IPS-18a (cell line): ENCODE results near the gene NUP153.

Experiments
- H3K27ac ChIP-seq: one replicate; pipeline ENCODE4 v1.5.1; 2013; ENCODE audit warnings: low read length
- H3K27me3 ChIP-seq: one replicate; pipeline ENCODE4 v1.6.1; 2013; ENCODE audit warnings: mild to moderate bottlenecking, low read length; ENCODE audit not compliant: control insufficient read depth, insufficient read depth
- H3K36me3 ChIP-seq: one replicate; pipeline ENCODE4 v1.6.1; 2013; ENCODE audit warnings: low read depth, low read length; ENCODE audit not compliant: control insufficient read depth
- H3K4me1 ChIP-seq: one replicate; pipeline ENCODE4 v1.6.1; 2013; ENCODE audit warnings: low read depth, low read length; ENCODE audit not compliant: control insufficient read depth
- H3K4me3 ChIP-seq: one replicate; pipeline ENCODE4 v1.5.1; 2013; ENCODE audit warnings: low read length
- H3K9ac ChIP-seq: one replicate; pipeline ENCODE4 v1.6.1; 2013; ENCODE audit warnings: mild to moderate bottlenecking, low read length, moderate library complexity
- H3K9me3 ChIP-seq: one replicate; pipeline ENCODE4 v1.6.1; 2013; ENCODE audit warnings: low read depth, low read length; ENCODE audit not compliant: control insufficient read depth

The NUP153 gene

DNA sequence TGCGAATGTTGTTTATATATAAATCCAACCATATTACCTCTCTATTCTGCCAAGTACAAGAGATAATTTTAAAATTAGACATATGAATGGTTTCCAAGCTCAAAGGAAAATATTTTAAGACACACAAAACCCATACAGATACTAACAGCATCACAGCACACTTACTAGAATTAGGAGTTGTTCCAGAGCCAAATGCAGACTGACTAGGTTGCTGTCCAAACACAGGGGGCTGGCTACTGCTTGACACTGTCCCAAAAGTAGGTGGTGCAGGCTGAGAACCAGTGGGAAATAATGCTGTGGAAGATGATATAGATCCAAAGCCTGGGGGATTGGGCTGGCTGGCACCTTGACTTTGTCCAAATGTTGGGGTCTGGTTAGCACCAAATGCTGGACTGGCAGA is 82.3 kb downstream of the NUP153 start:
- H3K9ac ChIP-seq: no peak overlapping the region
- no peak overlapping the region for H3K27ac ChIP-seq
- H3K4me3 ChIP-seq: no peak overlapping the region
- H3K27me3 ChIP-seq: no peaks in the 10 kb centered on the region
- no peaks in the 10 kb centered on the region for H3K9me3 ChIP-seq
- H3K4me1 ChIP-seq: no peaks in the 10 kb centered on the region
- peaks cover 77% of the 10 kb centered on the region for H3K36me3 ChIP-seq

- Histone ChIP-seq H3K9me3 (no peaks in the 10 kb centered on the region), H3K27me3 (no peaks in the 10 kb centered on the region), H3K9ac (no peak overlapping the region), H3K27ac (no peak overlapping the region), H3K4me3 (no peak overlapping the region), H3K36me3 (peaks cover 67% of the 10 kb centered on the region), H3K4me1 (no peaks in the 10 kb centered on the region)
These were observed 84.6 kb downstream of the NUP153 start for GRCh38 chr6:17622144-17622543.

- H3K4me1 ChIP-seq: no peaks in the 10 kb centered on the region
- H3K27ac ChIP-seq: no peak overlapping the region
These were observed 85.7 kb downstream of the NUP153 start for GRCh38 chr6:17621003-17621402.

GRCh38 chr6:17615794-17616193 is 90.9 kb downstream of the NUP153 start:
- Histone ChIP-seq H3K9ac (no peak overlapping the region), H3K27ac (no peak overlapping the region), H3K4me3 (no peak overlapping the region), H3K4me1 (no peaks in the 10 kb centered on the region), H3K27me3 (no peaks in the 10 kb centered on the region), H3K9me3 (no peaks in the 10 kb centered on the region), H3K36me3 (peaks cover 49% of the 10 kb centered on the region)

More at GRCh38 chr6:17621003-17621402, 85.7 kb downstream of the NUP153 start:
- H3K36me3 ChIP-seq: peaks cover 67% of the 10 kb centered on the region
- no peaks in the 10 kb centered on the region for H3K27me3 ChIP-seq
- no peaks in the 10 kb centered on the region for H3K9me3 ChIP-seq
- H3K4me3 ChIP-seq: no peak overlapping the region
- H3K9ac ChIP-seq: no peak overlapping the region

- Histone ChIP-seq H3K9me3 (no peaks in the 10 kb centered on the region), H3K4me1 (no peaks in the 10 kb centered on the region), H3K27me3 (no peaks in the 10 kb centered on the region), H3K4me3 (no peak overlapping the region), H3K27ac (no peak overlapping the region), H3K9ac (no peak overlapping the region), H3K36me3 (peaks cover 41% of the 10 kb centered on the region)
These were observed 94.7 kb downstream of the NUP153 start for GRCh38 chr6:17612048-17612447.

DNA sequence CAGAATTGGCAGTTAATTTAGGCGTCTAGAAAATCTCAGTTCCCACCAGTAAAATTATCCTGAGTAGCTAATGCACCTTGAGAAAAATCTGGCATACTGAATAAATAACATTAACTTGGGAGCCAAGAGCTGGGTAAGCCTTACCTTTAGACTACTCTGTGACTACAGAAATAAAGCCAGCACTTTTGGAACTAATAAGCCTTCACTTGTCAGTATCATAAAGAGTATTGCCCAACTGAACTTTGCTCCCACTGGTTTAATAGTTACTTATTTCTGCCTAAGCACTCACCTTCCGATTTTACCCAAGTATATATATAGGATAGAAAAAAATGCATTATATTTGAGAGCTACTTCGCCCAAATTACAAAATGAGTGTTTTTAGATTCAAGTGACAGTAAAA is 95.9 kb downstream of the NUP153 start:
- H3K27me3 ChIP-seq: no peaks in the 10 kb centered on the region
- no peaks in the 10 kb centered on the region for H3K4me1 ChIP-seq
- no peak overlapping the region for H3K27ac ChIP-seq
- no peak overlapping the region for H3K9ac ChIP-seq
- H3K36me3 ChIP-seq: peaks cover 29% of the 10 kb centered on the region
- H3K4me3 ChIP-seq: no peak overlapping the region
- H3K9me3 ChIP-seq: no peaks in the 10 kb centered on the region

- Histone ChIP-seq H3K9me3 (no peaks in the 10 kb centered on the region), H3K4me1 (no peaks in the 10 kb centered on the region), H3K27ac (no peak overlapping the region), H3K36me3 (peaks cover 10% of the 10 kb centered on the region), H3K9ac (no peak overlapping the region), H3K4me3 (no peak overlapping the region), H3K27me3 (peaks cover 2% of the 10 kb centered on the region)
These were observed 100.1 kb downstream of the NUP153 start for GRCh38 chr6:17606606-17607005.

DNA sequence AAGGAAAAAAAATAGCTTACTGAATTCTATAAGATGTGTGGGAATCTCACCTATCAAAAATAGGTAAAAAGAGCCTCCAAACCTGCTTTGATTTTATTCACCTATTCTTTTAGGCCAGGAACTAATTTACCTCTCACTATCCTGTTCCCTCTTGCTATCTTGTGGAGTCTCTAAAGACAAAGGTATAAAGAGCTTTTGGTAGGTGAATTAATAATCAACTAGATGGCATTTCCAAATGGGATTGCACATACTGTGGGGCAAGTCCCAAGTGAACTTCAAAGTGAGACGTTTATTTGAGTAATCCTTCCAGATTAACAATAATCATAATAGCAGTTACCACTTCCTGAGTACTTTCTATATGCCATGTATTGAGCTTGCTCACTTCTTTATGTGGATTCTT is 103.8 kb downstream of the NUP153 start:
- no peak overlapping the region for H3K4me3 ChIP-seq
- H3K9ac ChIP-seq: no peak overlapping the region
- H3K4me1 ChIP-seq: peaks cover 4% of the 10 kb centered on the region
- no peaks in the 10 kb centered on the region for H3K9me3 ChIP-seq
- no peak overlapping the region for H3K27ac ChIP-seq
- H3K27me3 ChIP-seq: peaks cover 7% of the 10 kb centered on the region
- no peaks in the 10 kb centered on the region for H3K36me3 ChIP-seq

DNA sequence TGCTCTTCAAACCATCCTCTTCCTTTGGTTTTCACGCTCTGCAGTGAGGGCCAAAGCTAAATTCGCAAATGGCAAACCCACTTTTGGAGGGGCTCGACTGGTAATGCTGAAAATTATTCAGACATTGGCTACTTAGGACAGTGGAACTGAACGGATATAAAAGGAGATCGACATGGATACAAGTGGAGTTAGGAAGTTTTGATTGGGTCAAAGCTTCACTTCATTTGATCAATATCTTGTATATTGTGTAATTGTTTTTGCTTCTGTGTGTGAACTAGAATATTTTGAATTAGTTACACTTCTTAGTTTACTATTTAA is 105.4 kb downstream of the NUP153 start:
- Histone ChIP-seq H3K9me3 (no peaks in the 10 kb centered on the region), H3K9ac (peak overlapping the region; percentile 58), H3K36me3 (no peaks in the 10 kb centered on the region)

DNA sequence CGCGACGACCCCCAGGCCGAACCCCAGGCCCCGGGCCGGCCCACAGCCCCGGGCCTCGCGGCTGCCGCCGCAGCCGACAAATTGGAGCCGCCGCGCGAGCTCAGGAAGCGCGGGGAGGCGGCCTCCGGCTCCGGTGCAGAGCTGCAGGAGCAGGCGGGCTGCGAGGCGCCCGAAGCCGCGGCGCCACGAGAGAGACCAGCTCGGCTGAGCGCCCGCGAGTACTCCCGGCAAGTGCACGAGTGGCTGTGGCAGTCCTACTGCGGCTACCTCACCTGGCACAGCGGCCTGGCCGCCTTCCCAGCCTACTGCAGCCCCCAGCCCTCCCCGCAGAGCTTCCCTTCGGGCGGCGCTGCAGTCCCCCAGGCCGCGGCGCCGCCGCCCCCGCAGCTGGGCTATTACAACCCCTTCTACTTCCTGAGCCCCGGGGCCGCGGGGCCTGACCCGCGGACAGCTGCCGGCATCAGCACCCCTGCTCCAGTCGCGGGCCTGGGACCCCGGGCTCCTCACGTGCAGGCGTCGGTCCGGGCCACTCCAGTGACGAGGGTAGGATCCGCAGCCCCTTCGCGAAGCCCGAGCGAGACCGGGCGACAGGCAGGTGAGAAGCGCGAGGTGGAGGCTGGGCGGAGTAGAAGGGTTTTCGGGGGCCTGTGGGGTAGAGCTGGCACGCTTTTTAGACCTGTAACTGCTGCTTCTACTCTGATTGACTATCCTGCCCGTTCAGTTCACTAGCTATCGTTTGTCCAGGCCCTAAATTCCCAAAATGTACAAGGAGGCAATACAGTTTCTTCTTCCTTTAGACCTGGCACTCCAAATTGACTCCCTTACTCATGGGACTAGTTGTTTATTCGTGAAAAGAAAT is 106.0 kb downstream of the NUP153 start:
- Histone ChIP-seq H3K27ac (no peak overlapping the region), H3K36me3 (no peaks in the 10 kb centered on the region), H3K4me3 (peak overlapping the region; percentile 63), H3K9me3 (no peaks in the 10 kb centered on the region), H3K27me3 (peaks cover 7% of the 10 kb centered on the region), H3K9ac (peak overlapping the region; percentile 58), H3K4me1 (peaks cover 4% of the 10 kb centered on the region)

More for the DNA sequence above, 105.4 kb downstream of the NUP153 start:
- Histone ChIP-seq H3K27ac (no peak overlapping the region), H3K27me3 (peaks cover 7% of the 10 kb centered on the region), H3K4me1 (peaks cover 4% of the 10 kb centered on the region), H3K4me3 (peak overlapping the region; percentile 63)

- H3K27me3 ChIP-seq: peaks cover 7% of the 10 kb centered on the region
- no peaks in the 10 kb centered on the region for H3K36me3 ChIP-seq
- peak within 1 kb of the TSS; percentile 27 for H3K27ac ChIP-seq
- no peaks in the 10 kb centered on the region for H3K9me3 ChIP-seq
- peak within 1 kb of the TSS; percentile 63 for H3K4me3 ChIP-seq
- H3K9ac ChIP-seq: peak within 1 kb of the TSS; percentile 58
- peaks cover 4% of the 10 kb centered on the region for H3K4me1 ChIP-seq
These were observed 106.7 kb downstream of the NUP153 start, which contains the start of gene FAM8A1 for GRCh38 chr6:17599877-17600526. FAM8A1 (plus strand) TSS chr6:17600302; CDS start chr6:17600410, 108 bp downstream.

GRCh38 chr6:17596085-17596484 is 110.6 kb downstream of the NUP153 start:
- Histone ChIP-seq H3K4me1 (no peaks in the 10 kb centered on the region), H3K9me3 (no peaks in the 10 kb centered on the region), H3K36me3 (no peaks in the 10 kb centered on the region), H3K9ac (no peak overlapping the region), H3K4me3 (no peak overlapping the region), H3K27ac (no peak overlapping the region), H3K27me3 (no peaks in the 10 kb centered on the region)
